ENCODE data around the gene CRACR2B. TPM values are rescaled to one million over a fixed set of nuclear protein-coding genes. Genes with fewer than 3 reads are reported as not detected.
A peak's percentile ranks its signal among the peaks of the same experiment; 100 is the strongest.

Gene CRACR2B
- total and polyA plus RNA-seq, 2 of the 13 experiments (the other 11 are each of a cell fraction or from before 2014, with no cell fraction given) = 14.9 to 21.0 TPM

DNA sequence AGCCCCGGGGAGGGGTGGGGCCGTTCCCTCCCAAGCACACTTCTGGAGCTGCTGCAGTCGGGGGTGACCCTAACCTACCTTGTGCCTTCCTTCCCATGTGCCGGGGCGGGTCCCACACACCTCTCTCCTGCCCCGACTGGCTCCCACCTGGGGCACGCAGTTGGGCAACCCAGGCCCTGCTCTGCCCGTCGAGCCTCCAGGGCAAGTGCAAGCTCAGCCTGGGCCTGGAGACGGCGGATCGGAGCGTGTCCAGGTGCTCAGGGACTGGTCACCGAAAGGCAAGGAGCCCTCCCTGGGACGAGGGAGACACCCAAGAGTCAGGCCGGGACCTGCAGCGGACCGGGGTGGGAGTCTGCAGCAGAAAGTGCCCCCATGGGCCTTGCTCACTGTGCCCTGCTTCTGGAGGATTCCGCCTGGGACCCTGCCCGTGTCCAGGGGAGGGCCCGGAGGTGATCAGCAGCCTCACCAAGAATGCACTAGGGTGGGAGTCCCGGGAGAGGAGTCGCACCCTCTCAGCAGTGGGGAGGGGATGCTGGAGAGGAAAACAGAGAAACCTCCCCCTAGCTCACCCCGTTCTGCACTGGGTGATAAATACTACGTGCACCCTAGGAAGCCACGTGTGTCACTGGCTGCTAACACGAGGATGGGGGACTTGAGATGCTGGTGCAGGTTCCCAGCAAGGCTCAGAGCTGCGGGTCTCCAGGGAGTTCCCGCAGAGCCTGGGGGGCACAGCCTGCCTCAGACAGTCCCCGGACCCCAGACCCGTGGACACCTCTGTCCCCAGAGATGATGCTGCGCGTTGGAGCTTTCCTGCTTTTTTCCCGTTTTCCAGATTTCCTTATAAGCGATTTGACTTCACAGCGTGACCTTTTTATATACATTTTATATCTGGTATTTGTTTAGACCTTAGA is 45.2 kb upstream of the CRACR2B start:
- POLR2A ChIA-PET = no interaction called here
- no peak overlapping the region for H3K27ac ChIP-seq (ENCODE audit: extremely low read length, insufficient read depth, low read length)
- 96% methylated on average over 17 of the region's 36 CpGs for WGBS (ENCODE audit: low lambda C conversion rate)
- no peak overlapping the region for H3K4me3 ChIP-seq (replicated peaks in 1 of 3; ENCODE audit: insufficient read depth in 1 of 3, low read depth in 2 of 3, low read length in 3 of 3)
- no peak overlapping the region for H3K4me2 ChIP-seq (ENCODE audit: low read depth, low read length)
- H3K79me2 ChIP-seq (ENCODE audit: insufficient read depth, low read length) = no peaks in the 10 kb centered on the region
- H2AFZ ChIP-seq (ENCODE audit: low read length) = no peak overlapping the region
- no peaks in the 10 kb centered on the region for H4K20me1 ChIP-seq (ENCODE audit: insufficient read depth, low read length)
- FAIRE-seq (no peak), ATAC-seq (no peak), DNase-seq (ENCODE audit: low spot score) (no peak)
- no TSS peak for BruUV-seq (replicated peaks)
- H3K9ac ChIP-seq (ENCODE audit: insufficient read depth, low read depth, low read length) = no peak overlapping the region
- peaks cover 19% of the 10 kb centered on the region for H3K4me1 ChIP-seq (ENCODE audit: insufficient read depth, low read length)
- no peaks in the 10 kb centered on the region for H3K27me3 ChIP-seq (ENCODE audit: control insufficient read depth in 1 of 2, insufficient read depth in 2 of 2, low read length in 2 of 2)
- intact Hi-C loops (cut with micrococcal nuclease; ENCODE audit: unreplicated experiment) (no loop called here), in situ Hi-C loops (cut with HindIII; ENCODE audit: extremely low pct_ligation_motif_present, low pct_unique_long_range_greater_than_20kb) (no loop called here)
- H3K36me3 ChIP-seq (replicated peaks in 1 of 2; ENCODE audit: control insufficient read depth in 1 of 2, insufficient read depth in 2 of 2, low read length in 2 of 2) = peaks cover 4 to 10% of the 10 kb centered on the region in 2 experiments; a peak in 3 of 5 replicates
- no peaks in the 10 kb centered on the region for H3K9me3 ChIP-seq (ENCODE audit: low read length)
- CTCF ChIA-PET (ENCODE audit: low intra/inter-chr PET ratio, low total read pairs) = no interaction called here
- TF ChIP-seq MIER2 (CRISPR knock-in tag; IDR thresholded peaks at IDR 0.05) (no peak), AKAP8 (CRISPR knock-in tag; IDR thresholded peaks at IDR 0.05) (peak; percentile 80; the same call in 1 of the 2 replicates), AGO1 (IDR thresholded peaks at IDR 0.05; ENCODE audit: low read depth, low read length, poor library complexity, severe bottlenecking) (peak; percentile 61), SP4 (CRISPR knock-in tag; IDR thresholded peaks at IDR 0.05) (no peak), POLR2G (IDR thresholded peaks at IDR 0.05; ENCODE audit: low read depth, low read length) (0 out of 2 replicates have a peak, but pooled peaks have one; percentile 17), ZNF234 (CRISPR knock-in tag; conservative IDR thresholded peaks at IDR 0.05) (no peak), FOXM1 (CRISPR knock-in tag; IDR thresholded peaks at IDR 0.05) (no peak), AGO2 (optimal IDR thresholded peaks at IDR 0.05; ENCODE audit: low read depth, low read length) (peak; percentile 97), ZNF747 (CRISPR knock-in tag; IDR thresholded peaks at IDR 0.05; ENCODE audit: borderline replicate concordance) (no peak), RBFOX2 (IDR thresholded peaks at IDR 0.05; ENCODE audit: low read depth, low read length) (peak; percentile 54; the same call in 1 of the 2 replicates), ZFP90 (CRISPR knock-in tag; IDR thresholded peaks at IDR 0.05; ENCODE audit: borderline replicate concordance) (no peak), ZNF329 (CRISPR knock-in tag; IDR thresholded peaks at IDR 0.05; ENCODE audit: low read depth) (no peak)
- TF ChIP-seq, protein P1, sequence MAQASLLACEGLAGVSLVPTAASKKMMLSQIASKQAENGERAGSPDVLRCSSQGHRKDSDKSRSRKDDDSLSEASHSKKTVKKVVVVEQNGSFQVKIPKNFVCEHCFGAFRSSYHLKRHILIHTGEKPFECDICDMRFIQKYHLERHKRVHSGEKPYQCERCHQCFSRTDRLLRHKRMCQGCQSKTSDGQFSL (CRISPR knock-in tag; IDR thresholded peaks at IDR 0.05) = no peak
- TF ChIP-seq, protein P2, sequence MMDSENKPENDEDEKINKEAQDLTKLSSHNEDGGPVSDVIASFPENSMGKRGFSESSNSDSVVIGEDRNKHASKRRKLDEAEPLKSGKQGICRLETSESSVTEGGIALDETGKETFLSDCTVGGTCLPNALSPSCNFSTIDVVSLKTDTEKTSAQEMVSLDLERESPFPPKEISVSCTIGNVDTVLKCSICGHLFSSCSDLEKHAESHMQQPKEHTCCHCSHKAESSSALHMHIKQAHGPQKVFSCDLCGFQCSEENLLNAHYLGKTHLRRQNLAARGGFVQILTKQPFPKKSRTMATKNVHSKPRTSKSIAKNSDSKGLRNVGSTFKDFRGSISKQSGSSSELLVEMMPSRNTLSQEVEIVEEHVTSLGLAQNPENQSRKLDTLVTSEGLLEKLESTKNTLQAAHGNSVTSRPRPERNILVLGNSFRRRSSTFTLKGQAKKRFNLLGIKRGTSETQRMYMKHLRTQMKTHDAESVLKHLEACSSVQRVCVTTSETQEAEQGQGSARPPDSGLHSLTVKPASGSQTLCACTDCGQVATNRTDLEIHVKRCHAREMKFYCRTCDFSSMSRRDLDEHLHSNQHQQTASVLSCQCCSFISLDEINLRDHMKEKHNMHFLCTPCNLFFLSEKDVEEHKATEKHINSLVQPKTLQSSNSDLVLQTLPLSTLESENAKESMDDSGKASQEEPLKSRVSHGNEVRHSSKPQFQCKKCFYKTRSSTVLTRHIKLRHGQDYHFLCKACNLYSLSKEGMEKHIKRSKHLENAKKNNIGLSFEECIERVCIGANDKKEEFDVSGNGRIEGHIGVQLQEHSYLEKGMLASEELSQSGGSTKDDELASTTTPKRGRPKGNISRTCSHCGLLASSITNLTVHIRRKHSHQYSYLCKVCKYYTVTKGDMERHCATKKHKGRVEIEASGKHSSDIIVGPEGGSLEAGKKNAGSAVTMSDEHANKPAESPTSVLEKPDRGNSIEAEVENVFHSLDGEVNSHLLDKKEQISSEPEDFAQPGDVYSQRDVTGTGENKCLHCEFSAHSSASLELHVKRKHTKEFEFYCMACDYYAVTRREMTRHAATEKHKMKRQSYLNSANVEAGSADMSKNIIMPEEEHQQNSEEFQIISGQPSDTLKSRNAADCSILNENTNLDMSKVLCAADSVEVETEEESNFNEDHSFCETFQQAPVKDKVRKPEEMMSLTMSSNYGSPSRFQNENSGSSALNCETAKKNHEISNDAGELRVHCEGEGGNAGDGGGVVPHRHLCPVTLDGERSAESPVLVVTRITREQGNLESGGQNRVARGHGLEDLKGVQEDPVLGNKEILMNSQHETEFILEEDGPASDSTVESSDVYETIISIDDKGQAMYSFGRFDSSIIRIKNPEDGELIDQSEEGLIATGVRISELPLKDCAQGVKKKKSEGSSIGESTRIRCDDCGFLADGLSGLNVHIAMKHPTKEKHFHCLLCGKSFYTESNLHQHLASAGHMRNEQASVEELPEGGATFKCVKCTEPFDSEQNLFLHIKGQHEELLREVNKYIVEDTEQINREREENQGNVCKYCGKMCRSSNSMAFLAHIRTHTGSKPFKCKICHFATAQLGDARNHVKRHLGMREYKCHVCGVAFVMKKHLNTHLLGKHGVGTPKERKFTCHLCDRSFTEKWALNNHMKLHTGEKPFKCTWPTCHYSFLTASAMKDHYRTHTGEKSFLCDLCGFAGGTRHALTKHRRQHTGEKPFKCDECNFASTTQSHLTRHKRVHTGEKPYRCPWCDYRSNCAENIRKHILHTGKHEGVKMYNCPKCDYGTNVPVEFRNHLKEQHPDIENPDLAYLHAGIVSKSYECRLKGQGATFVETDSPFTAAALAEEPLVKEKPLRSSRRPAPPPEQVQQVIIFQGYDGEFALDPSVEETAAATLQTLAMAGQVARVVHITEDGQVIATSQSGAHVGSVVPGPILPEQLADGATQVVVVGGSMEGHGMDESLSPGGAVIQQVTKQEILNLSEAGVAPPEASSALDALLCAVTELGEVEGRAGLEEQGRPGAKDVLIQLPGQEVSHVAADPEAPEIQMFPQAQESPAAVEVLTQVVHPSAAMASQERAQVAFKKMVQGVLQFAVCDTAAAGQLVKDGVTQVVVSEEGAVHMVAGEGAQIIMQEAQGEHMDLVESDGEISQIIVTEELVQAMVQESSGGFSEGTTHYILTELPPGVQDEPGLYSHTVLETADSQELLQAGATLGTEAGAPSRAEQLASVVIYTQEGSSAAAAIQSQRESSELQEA (CRISPR knock-in tag; IDR thresholded peaks at IDR 0.05; ENCODE audit: not compliant biosample characterization) = peak; percentile 17
- TF ChIP-seq, protein P3, sequence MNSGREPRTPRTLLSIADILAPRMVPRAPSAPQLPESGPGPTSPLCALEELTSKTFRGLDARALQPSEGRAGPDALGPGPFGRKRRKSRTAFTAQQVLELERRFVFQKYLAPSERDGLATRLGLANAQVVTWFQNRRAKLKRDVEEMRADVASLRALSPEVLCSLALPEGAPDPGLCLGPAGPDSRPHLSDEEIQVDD (CRISPR knock-in tag; IDR thresholded peaks at IDR 0.05; ENCODE audit: borderline replicate concordance) = no peak

Measured in HepG2 (cell line).